Epithelial cell of umbilical artery (primary cell): ENCODE results near the gene NR1H3. TPM values are rescaled to one million over a fixed set of nuclear protein-coding genes. Genes with fewer than 3 reads are reported as not detected.

Experiments
- total RNA-seq: library from RNA; depleted of rRNA; stranded (reverse); fragments of >200 nt; gene quantifications from 2 replicates; pipeline ENCODE4 v1.2.3, GENCODE V29; 2014

NR1H3 gene
- total RNA-seq, result 8.8 and 12.3 TPM in 2 replicates

DNA sequence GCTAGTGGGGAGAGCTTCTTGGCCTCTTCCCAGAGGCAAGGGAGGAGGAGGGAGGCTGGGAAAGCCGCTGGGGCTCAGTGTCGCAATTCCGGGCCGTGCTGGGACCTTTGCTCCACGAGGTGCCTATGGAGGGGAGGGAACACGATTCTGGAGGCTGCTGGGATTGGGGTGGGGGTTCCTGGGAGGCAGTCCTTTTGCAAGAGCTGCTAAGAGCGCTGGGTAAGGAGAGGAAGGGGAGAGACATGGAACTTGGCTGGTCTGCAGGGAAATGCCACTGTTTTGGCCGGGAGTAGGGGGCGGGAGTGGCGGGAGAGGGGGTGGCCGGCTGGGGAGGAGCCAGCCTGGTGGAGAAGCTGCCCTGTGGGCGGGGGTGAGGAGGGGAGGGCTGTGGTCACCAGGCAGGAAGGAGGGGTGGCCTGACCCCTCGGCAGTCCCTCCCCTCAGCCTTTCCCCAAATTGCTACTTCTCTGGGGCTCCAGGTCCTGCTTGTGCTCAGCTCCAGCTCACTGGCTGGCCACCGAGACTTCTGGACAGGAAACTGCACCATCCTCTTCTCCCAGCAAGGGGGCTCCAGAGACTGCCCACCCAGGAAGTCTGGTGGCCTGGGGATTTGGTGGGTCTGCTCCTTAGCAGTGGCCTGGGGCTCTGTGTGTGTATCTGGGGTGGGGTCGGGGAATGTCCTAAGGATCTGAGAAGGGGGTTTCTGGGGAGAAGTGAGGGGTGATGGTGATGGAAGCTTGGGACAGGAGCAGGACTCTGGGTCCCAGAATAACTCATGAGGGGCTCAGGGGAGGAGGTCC, at the start of gene NR1H3:
TSS of gene NR1H3 (plus strand) at position 480 of the 800 bp plus-strand sequence. CDS start 1,221 bp downstream, outside the sequence.

DNA sequence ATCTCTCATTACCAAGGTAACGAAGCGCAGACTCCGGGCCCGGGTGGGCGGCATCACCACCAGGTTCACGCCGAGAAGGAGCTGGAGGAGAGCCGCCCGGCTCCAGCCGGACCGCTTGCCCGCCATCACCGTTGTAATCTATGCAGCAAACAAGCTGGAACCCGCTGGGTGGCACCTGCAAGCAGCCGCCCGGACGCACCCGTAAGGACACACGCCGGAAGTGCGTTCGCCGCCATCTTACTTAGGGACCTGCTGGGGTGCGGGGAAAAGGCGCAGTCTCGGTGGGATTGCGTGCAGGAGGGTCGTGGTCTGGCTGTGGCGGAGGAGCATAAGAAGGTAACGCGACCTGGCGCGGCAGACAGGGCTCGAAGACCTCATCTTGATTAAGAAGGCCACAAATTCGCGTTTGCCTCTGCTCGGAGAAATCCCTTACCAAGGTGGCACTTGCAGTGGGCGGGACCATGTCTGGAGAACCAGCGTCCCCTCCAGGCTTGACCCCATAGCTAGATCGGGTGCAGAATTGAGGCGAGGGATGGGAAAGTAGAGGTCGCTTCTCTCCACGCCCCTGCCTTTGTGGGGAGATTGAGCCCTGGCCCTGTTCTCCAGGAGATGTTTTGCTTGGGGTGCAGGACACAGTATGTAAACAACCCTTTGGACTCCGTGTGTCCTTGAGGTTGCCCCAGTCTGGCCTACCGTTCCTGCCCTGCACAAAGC, 9.0 kb upstream of the NR1H3 start, which contains the start of gene ACP2:
TSS of gene ACP2 (minus strand) at position 151 of the 714 bp plus-strand sequence. CDS start at position 126, 25 bp downstream.

DNA sequence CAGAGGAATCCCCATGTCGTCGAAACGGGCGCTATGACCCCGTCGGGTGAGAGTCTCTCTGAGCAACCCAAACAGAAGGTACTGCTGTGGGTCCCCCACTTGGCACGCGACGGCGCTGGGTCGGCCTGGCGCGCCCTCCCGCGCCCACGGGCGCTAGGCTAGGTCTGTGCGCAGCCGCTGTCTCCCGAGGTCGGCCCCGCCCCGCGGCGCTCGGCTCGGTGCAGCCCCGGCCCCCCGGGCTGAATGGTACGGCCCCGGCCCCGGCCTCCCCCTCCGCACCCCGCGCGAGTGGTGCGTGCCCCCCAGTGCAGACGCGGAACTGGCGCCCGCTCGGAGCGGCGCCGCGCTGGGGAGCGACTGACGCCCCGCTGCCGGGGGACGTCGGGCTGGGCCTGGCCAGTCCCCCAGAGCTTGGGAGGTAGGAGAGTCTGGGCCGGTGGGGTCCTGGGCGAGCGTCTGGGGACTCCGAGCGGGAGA, 12.1 kb downstream of the NR1H3 start, which contains the start of gene MADD:
TSS of gene MADD (plus strand) at position 305 of the 477 bp plus-strand sequence.

Other genes starting within 250 kb of the NR1H3 start
- gene ARFGAP2, start 81.1 kb upstream of the NR1H3 start, total RNA-seq, result 152 TPM in 2 replicates
- 13.4 and 15.6 TPM in 2 replicates for gene PACSIN3, start 71.6 kb upstream of the NR1H3 start, total RNA-seq
- 52.3 and 55.6 TPM in 2 replicates for gene DDB2, start 43.0 kb upstream of the NR1H3 start, total RNA-seq
- gene ACP2, start 9.2 kb upstream of the NR1H3 start, total RNA-seq, result 18.8 and 26.1 TPM in 2 replicates
- gene MADD, start 12.1 kb downstream of the NR1H3 start, total RNA-seq, result 12.3 and 17.2 TPM in 2 replicates
- not detected in 2 replicates for gene MYBPC3, start 94.7 kb downstream of the NR1H3 start, total RNA-seq
- not detected in 2 replicates for gene SPI1, start 120.6 kb downstream of the NR1H3 start, total RNA-seq
- gene SLC39A13, start 150.6 kb downstream of the NR1H3 start, total RNA-seq, result 45.1 and 53.3 TPM in 2 replicates
- 229 and 249 TPM in 2 replicates for gene PSMC3, start 168.4 kb downstream of the NR1H3 start, total RNA-seq
- under 0.01 and 0.30 TPM in 2 replicates for gene RAPSN, start 191.1 kb downstream of the NR1H3 start, total RNA-seq